NCI-H2196 treated with DMSO at 0.1 percent for 48 hours (cell line): Measurements from ENCODE around the gene FBXO4.
"Not testable (repeated sequence)": the region's sequence is repeated elsewhere in the genome, so short reads cannot be mapped to it uniquely, and the experiment has no call there.

ENCODE experiments used
- DNase-seq: peaks from one replicate; lab custom pipeline; 2025; ENCODE audit not compliant: unreplicated experiment; lab: John Stamatoyannopoulos, UW

FBXO4 gene

DNA sequence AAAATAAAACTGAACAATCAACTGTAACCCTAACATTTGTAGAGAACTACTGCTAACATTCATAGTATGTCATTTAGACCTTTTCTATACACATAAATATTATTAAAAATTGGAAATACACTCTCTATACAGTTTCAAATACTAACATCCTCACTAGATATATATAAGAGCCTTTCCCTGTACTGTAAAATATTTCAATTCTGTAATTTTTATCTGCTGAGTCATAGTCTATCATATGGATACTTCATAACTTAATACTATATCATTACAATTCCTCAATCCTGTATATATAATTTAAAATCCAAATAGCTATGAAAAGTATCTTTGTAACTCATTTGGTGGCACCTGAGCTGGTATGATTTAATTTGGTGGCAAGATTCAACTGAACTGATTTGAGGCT is 55.8 kb downstream of the FBXO4 start:
- no peak for DNase-seq

DNA sequence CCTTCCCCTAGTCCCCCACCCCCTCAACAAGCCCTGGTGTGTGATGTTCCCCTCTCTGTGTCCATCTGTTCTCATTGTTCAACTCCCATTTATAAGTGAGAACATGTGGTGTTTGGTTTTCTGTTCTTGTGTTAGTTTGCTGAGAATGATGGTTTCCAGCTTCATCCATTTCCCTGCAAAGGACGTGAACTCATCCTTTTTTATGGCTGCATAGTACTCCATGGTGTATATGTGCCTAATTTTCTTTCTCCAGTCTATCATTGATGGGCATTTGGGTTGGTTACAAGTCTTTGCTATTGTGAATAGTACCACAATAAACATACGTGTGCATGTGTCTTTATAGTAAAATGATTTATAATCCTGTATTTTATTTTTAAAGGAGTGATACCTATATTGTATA is 57.8 kb downstream of the FBXO4 start:
- not testable (repeated sequence) for DNase-seq

DNA sequence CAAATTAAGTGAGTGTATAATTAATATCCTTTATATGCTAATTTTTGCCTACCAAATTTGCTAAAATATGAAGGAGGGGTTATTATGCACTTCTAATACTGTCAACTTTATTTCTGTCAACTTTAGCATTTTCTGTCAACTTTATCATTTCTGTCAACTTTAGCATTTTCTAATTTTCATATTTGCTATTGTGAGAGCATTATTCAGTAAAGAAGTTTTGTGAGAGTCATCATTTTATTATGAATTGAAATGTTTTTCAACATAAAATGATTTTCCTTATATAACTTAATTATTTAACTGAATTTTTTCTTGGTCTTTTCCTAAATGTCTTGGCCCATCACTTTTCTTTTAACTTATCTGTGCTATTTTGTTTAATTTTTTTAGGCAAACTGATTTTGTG is 58.2 kb downstream of the FBXO4 start:
- no peak for DNase-seq

DNA sequence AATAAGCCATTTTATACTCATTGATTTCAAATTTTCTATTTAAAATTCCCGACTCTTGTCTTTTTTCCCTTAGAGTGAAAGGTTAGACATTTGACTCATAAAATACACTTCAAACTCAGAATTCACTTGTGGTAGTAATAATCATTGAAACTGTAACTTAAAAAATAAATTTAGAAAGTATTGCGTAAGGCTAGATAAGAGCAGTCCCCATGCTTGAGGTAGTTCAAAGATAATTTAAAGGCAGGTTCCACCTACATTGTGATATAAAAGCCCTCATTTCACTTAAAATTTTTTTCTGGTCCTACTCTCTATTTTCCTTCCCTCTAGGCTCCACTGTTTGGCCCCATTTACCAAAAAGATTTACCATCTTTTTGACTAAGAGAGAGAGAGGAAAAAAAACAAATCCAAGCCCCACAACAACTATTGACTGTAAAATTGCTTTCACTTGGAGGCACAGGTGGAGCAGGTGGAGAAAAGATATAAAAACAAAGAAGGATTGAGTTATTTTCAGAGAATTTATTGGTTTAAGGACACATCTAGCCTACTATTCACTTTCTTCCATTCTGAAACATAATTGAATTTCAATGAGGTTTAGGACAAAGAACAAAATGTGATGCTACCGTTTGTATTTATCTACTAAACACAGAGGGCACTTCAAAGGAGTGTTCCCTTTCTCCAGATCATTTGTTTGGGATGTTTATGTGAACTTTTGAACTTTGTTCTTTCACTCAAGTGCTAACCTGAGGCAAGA is 61.0 kb downstream of the FBXO4 start:
- no peak for DNase-seq
